Caco-2 (cell line): Measurements from ENCODE around the gene RECQL. TPM values are rescaled to one million over a fixed set of nuclear protein-coding genes. Genes with fewer than 3 reads are reported as not detected.

Experiments
- Bru-seq: library from RNA; stranded (reverse); fragments of 400-500 nt; gene quantifications from one replicate; lab custom pipeline; 2021; lab: Mats Ljungman, UMichigan
- BruChase-seq, 2 experiments: library from RNA; stranded (reverse); fragments of 400-500 nt; gene quantifications; one replicate each; lab custom pipeline; 2021; lab: Mats Ljungman, UMichigan
- BruUV-seq: library from RNA; stranded (reverse); fragments of 400-500 nt; replicated peaks from 2 replicates; lab custom pipeline; 2021; lab: Mats Ljungman, UMichigan
- CTCF ChIA-PET: fragments of 300-600 bp; sonication (Branson Sonifier 250); formaldehyde crosslinking; loops from one replicate; lab custom pipeline; 2022; ENCODE audit warnings: antibody characterized with exemption; lab: Charles Lee
- POLR2A ChIA-PET: fragments of 300-600 bp; sonication (Branson Sonifier 250); formaldehyde crosslinking; loops from one replicate; lab custom pipeline; 2022; ENCODE audit warnings: antibody characterized with exemption; lab: Charles Lee
- DNase-seq, 2 experiments: peaks; one replicate each; pipeline versions ENCODE4 v3.0.0 to v3.0.0-alpha.2; 2020 to 2022
- H3K27me3 ChIP-seq: replicated peaks from 2 replicates; pipeline ENCODE4 v1.6.0; 2011; ENCODE audit warnings: low read length; ENCODE audit not compliant: control insufficient read depth, insufficient read depth
- H3K36me3 ChIP-seq: 2 replicates; pipeline ENCODE4 v1.5.1; 2011; ENCODE audit warnings: low read length; ENCODE audit not compliant: control insufficient read depth, insufficient read depth
- H3K4me1 ChIP-seq: fragments of 250-450 bp; sonication (Bioruptor Pico); 2 replicates; pipeline ENCODE4 v1.5.1; 2020; ENCODE audit warnings: mild to moderate bottlenecking
- H3K4me3 ChIP-seq: 2 replicates; pipeline ENCODE4 v1.5.1; 2011; ENCODE audit warnings: low read depth, mild to moderate bottlenecking, control low read depth, low read length
- H3K9me3 ChIP-seq: fragments of 250-450 bp; sonication (Bioruptor Pico); 2 replicates; pipeline ENCODE4 v1.5.1; 2020; ENCODE audit warnings: mild to moderate bottlenecking, moderate library complexity
- H3K27ac Mint-ChIP-seq: one replicate; pipeline ENCODE4 v1.8.0; 2022; ENCODE audit warnings: mixed read lengths; ENCODE audit not compliant: unreplicated experiment
- H3K27me3 Mint-ChIP-seq: one replicate; pipeline ENCODE4 v1.8.0; 2022; ENCODE audit warnings: mixed read lengths; ENCODE audit not compliant: insufficient read depth, unreplicated experiment
- H3K36me3 Mint-ChIP-seq: one replicate; pipeline ENCODE4 v1.8.0; 2022; ENCODE audit warnings: mild to moderate bottlenecking, mixed read lengths; ENCODE audit not compliant: insufficient read depth, unreplicated experiment
- H3K4me1 Mint-ChIP-seq: one replicate; pipeline ENCODE4 v1.8.0; 2022; ENCODE audit warnings: low read depth, mixed read lengths; ENCODE audit not compliant: unreplicated experiment
- H3K4me3 Mint-ChIP-seq: one replicate; pipeline ENCODE4 v1.8.0; 2022; ENCODE audit warnings: mild to moderate bottlenecking, moderate library complexity, mixed read lengths; ENCODE audit not compliant: unreplicated experiment
- H3K9me3 Mint-ChIP-seq: one replicate; pipeline ENCODE4 v1.8.0; 2022; ENCODE audit warnings: mixed read lengths; ENCODE audit not compliant: unreplicated experiment
- intact Hi-C: fragments of 100-400 bp; cut with micrococcal nuclease; formaldehyde crosslinking; loops from one replicate; pipeline ENCODE4 v1.10.0; 2022; ENCODE audit not compliant: unreplicated experiment
- long read RNA-seq: library from polyadenylated mRNA; stranded (forward); transcript quantifications from one replicate; pipeline ENCODE4 v2.0.0, GENCODE V29; 2022
- total RNA-seq: library from RNA; stranded (reverse); gene quantifications from 2 replicates; pipeline ENCODE4 v1.2.3, GENCODE V29; 2022
- TF ChIP-seq, protein P1 (sequence below), 2 experiments: fragments of 200-600 bp in 1 of 2; IDR thresholded peaks; 1 replicate in 1 of 2; 2 replicates in 1 of 2; pipeline versions ENCODE4 v1.5.1 to v1.8.0; 2011 to 2022; ENCODE audit warnings: antibody characterized with exemption in 1 of 2, control low read depth in 1 of 2, inconsistent platforms in 1 of 2, low read depth in 1 of 2, low read length in 1 of 2, mild to moderate bottlenecking in 1 of 2, moderate library complexity in 1 of 2; ENCODE audit not compliant: insufficient read depth in 1 of 2, severe bottlenecking in 1 of 2, unreplicated experiment in 1 of 2

Gene RECQL
- total RNA-seq (50.7 and 55.3 TPM in 2 replicates), Bru-seq, nascent RNA (percentile 84 among the genes with signal in this experiment), BruChase-seq, experiment 1, labeled RNA remaining after a 2-hour chase (percentile 85 among the genes with signal in this experiment), BruChase-seq, experiment 2, labeled RNA remaining after a 6-hour chase (percentile 91 among the genes with signal in this experiment)
- long read RNA-seq, transcript RECQL-203 (16 exons, 2,572 nt): minor isoform, 45 of 173 reads
- long read RNA-seq, transcript RECQL-204 (15 exons, 3,702 nt): major isoform, 56 of 173 reads
- long read RNA-seq, partial matches to known transcripts: 11 of 173 reads
- long read RNA-seq, other reads (novel, unspliced or antisense): 61 of 173 reads

- TF ChIP-seq, protein P1, sequence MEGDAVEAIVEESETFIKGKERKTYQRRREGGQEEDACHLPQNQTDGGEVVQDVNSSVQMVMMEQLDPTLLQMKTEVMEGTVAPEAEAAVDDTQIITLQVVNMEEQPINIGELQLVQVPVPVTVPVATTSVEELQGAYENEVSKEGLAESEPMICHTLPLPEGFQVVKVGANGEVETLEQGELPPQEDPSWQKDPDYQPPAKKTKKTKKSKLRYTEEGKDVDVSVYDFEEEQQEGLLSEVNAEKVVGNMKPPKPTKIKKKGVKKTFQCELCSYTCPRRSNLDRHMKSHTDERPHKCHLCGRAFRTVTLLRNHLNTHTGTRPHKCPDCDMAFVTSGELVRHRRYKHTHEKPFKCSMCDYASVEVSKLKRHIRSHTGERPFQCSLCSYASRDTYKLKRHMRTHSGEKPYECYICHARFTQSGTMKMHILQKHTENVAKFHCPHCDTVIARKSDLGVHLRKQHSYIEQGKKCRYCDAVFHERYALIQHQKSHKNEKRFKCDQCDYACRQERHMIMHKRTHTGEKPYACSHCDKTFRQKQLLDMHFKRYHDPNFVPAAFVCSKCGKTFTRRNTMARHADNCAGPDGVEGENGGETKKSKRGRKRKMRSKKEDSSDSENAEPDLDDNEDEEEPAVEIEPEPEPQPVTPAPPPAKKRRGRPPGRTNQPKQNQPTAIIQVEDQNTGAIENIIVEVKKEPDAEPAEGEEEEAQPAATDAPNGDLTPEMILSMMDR (IDR thresholded peaks at IDR 0.05; ENCODE audit: insufficient read depth in 1 of 2, low read depth in 1 of 2, low read length in 1 of 2, severe bottlenecking in 1 of 2, unreplicated experiment in 1 of 2): no peak
- H3K4me1 Mint-ChIP-seq: peaks cover 9% of the 10 kb centered on the region
- H3K4me1 ChIP-seq: no peaks in the 10 kb centered on the region; the same call in 1 of the 2 replicates
- H3K27ac Mint-ChIP-seq: no peak within 1 kb of the TSS
- intact Hi-C loops: loop anchor here (1.0 to 5.0 kb wide), 5 partner anchors 64 to 179 kb away; partner anchors contain the start of genes LDHB and PYROXD1
- H3K36me3 ChIP-seq: no peaks in the 10 kb centered on the region
- no peaks in the 10 kb centered on the region for H3K9me3 Mint-ChIP-seq
- peak within 1 kb of the TSS; percentile 70 for H3K4me3 ChIP-seq
- BruUV-seq: no TSS peak
- H3K36me3 Mint-ChIP-seq: no peaks in the 10 kb centered on the region
- no peaks in the 10 kb centered on the region for H3K9me3 ChIP-seq
- DNase-seq: peak; percentile 98
- ChIA-PET POLR2A (interaction anchor here (0.6 to 1.6 kb wide), 6 partner anchors 64 to 257 kb away, joined by 3 to 6 read pairs (median 4); partner anchors contain the start of genes LDHB and PYROXD1), CTCF (interaction anchor here (0.5 to 1.4 kb wide), 3 partner anchors 12 to 179 kb away, joined by 3 to 7 read pairs (median 4); no protein-coding TSS in a partner anchor)
- H3K27me3 ChIP-seq: no peaks in the 10 kb centered on the region
- no peak within 1 kb of the TSS for H3K4me3 Mint-ChIP-seq
- H3K27me3 Mint-ChIP-seq: no peaks in the 10 kb centered on the region
Measured at GRCh38 chr12:21501258-21502163, at the start of gene RECQL, which contains the start of gene GOLT1B. RECQL (minus strand) TSS chr12:21501635; CDS start chr12:21499570, 2,065 bp downstream. GOLT1B (plus strand) TSS chr12:21501789; CDS start chr12:21501924, 135 bp downstream.

- no peaks in the 10 kb centered on the region for H3K9me3 ChIP-seq
- TF ChIP-seq, protein P1 (IDR thresholded peaks at IDR 0.05; ENCODE audit: insufficient read depth in 1 of 2, low read depth in 1 of 2, low read length in 1 of 2, severe bottlenecking in 1 of 2, unreplicated experiment in 1 of 2): no peak
- no peaks in the 10 kb centered on the region for H3K36me3 Mint-ChIP-seq
- CTCF ChIA-PET: no interaction called here
- no peaks in the 10 kb centered on the region for H3K9me3 Mint-ChIP-seq
- no peaks in the 10 kb centered on the region for H3K36me3 ChIP-seq
- H3K27me3 Mint-ChIP-seq: no peaks in the 10 kb centered on the region
- no peak overlapping the region for H3K4me3 ChIP-seq
- BruUV-seq: no TSS peak
- H3K27ac Mint-ChIP-seq: no peak overlapping the region
- peaks cover 6% of the 10 kb centered on the region for H3K4me1 Mint-ChIP-seq
- POLR2A ChIA-PET: no interaction called here
- no peaks in the 10 kb centered on the region for H3K27me3 ChIP-seq
- peaks cover 6% of the 10 kb centered on the region; the same call in 1 of the 2 replicates for H3K4me1 ChIP-seq
- DNase-seq: no peak
- H3K4me3 Mint-ChIP-seq: no peak overlapping the region
- intact Hi-C loops: no loop called here
Measured at GRCh38 chr12:21547437-21547836, 46.0 kb upstream of the RECQL start.

GRCh38 chr12:21546716-21547115 is 45.3 kb upstream of the RECQL start:
- POLR2A ChIA-PET: no interaction called here
- Mint-ChIP-seq H3K27me3 (no peaks in the 10 kb centered on the region), H3K4me3 (no peak overlapping the region), H3K9me3 (no peaks in the 10 kb centered on the region), H3K4me1 (peaks cover 6% of the 10 kb centered on the region), H3K36me3 (no peaks in the 10 kb centered on the region), H3K27ac (no peak overlapping the region)
- no TSS peak for BruUV-seq
- Histone ChIP-seq H3K36me3 (no peaks in the 10 kb centered on the region), H3K9me3 (no peaks in the 10 kb centered on the region), H3K27me3 (no peaks in the 10 kb centered on the region), H3K4me1 (peaks cover 6% of the 10 kb centered on the region; the same call in 1 of the 2 replicates), H3K4me3 (no peak overlapping the region)
- no peak for DNase-seq
- intact Hi-C loops: no loop called here
- CTCF ChIA-PET: no interaction called here
- TF ChIP-seq, protein P1 (IDR thresholded peaks at IDR 0.05; ENCODE audit: insufficient read depth in 1 of 2, low read depth in 1 of 2, low read length in 1 of 2, severe bottlenecking in 1 of 2, unreplicated experiment in 1 of 2): no peak
